VCaP (cell line): ENCODE measurements around the gene ASAP2.

Experiments
- H3K27ac ChIP-seq: fragments of 450-650 bp; 2 replicates; pipeline ENCODE4 v1.5.1; 2017
- TF ChIP-seq, protein P1 (sequence below): fragments of 450-650 bp; conservative IDR thresholded peaks from 2 replicates; pipeline ENCODE4 v1.5.1; 2017; ENCODE audit warnings: mild to moderate bottlenecking, moderate library complexity

Gene ASAP2

GRCh38 chr2:9384521-9384920, 177.9 kb downstream of the ASAP2 start:
- TF ChIP-seq, protein P1, sequence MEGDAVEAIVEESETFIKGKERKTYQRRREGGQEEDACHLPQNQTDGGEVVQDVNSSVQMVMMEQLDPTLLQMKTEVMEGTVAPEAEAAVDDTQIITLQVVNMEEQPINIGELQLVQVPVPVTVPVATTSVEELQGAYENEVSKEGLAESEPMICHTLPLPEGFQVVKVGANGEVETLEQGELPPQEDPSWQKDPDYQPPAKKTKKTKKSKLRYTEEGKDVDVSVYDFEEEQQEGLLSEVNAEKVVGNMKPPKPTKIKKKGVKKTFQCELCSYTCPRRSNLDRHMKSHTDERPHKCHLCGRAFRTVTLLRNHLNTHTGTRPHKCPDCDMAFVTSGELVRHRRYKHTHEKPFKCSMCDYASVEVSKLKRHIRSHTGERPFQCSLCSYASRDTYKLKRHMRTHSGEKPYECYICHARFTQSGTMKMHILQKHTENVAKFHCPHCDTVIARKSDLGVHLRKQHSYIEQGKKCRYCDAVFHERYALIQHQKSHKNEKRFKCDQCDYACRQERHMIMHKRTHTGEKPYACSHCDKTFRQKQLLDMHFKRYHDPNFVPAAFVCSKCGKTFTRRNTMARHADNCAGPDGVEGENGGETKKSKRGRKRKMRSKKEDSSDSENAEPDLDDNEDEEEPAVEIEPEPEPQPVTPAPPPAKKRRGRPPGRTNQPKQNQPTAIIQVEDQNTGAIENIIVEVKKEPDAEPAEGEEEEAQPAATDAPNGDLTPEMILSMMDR = no peak

GRCh38 chr2:9385841-9386240, 179.2 kb downstream of the ASAP2 start:
- no peak overlapping the region for H3K27ac ChIP-seq
- TF ChIP-seq, protein P1 = no peak

More at GRCh38 chr2:9384521-9384920, 177.9 kb downstream of the ASAP2 start:
- H3K27ac ChIP-seq = no peak overlapping the region

- TF ChIP-seq, protein P1 = no peak
- no peak overlapping the region for H3K27ac ChIP-seq
Observed at GRCh38 chr2:9388199-9388681, 181.6 kb downstream of the ASAP2 start.

DNA sequence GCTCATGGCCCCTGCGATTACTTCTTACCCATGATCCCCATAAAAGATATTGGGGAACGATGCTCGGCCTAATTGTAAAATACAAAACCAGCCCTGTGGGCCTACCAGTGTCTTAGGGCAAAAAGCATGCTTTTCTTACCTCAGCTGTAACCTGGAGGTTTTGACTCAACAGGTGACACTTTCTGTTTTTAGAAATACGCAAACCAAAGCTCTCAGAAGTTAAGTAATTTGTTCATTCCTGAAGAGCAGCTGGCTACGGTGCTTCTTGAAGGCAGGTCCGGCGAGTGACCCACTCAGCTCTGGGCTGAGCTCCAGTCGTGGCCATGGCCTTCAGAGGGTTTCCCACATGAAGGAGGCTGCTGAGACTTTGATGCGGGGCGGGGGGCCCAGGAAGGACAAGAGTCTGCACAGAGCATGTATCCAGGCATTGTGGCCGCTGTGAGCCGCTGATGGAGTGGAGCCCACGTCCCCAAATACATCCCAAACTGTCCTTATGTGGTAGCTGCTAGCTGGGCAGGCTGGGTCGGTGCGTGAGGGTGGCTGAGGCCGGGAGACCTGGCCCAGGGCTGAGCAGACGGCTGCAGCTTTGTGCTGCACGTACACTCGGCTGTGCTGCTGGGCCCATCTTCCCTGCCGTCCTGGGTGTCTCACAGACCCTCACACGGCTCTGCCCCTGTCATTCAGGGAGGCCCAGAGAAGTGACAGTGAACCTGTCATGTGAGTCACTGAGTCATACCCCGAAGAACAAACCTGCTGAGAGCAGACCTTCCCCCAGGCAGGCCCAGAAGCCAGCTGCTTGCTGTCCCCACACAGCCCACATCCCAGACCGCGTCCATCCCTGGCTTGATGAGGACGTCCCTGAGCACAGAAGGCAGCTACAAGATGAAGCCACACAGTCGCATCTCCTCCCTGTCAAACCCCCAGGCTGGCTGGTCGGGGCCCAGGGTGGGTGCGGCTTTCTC, 182.6 kb downstream of the ASAP2 start:
- TF ChIP-seq, protein P1 = no peak
- no peak overlapping the region for H3K27ac ChIP-seq

- TF ChIP-seq, protein P1 = no peak
- H3K27ac ChIP-seq = no peak overlapping the region
Observed at GRCh38 chr2:9390151-9390850, 183.7 kb downstream of the ASAP2 start.

GRCh38 chr2:9390991-9391390, 184.4 kb downstream of the ASAP2 start:
- no peak overlapping the region for H3K27ac ChIP-seq
- TF ChIP-seq, protein P1 = no peak
